A549 (cell line): ENCODE data around the gene CD300H. TPM values are rescaled to one million over a fixed set of nuclear protein-coding genes. Genes with fewer than 3 reads are reported as not detected.

Source experiments
- ATAC-seq, 2 experiments: fragments of 200-7000 bp in 1 of 2; fragments of >200 bp in 1 of 2; cut with Nextera tagmentation in 1 of 2; cut with Tn5 transposase in 1 of 2; 3 replicates each; pipeline versions ENCODE4 v1.8.0 to v1.9.1; 2018 to 2020; ENCODE audit warnings: mild to moderate bottlenecking in 1 of 2, moderate library complexity in 1 of 2
- CTCF ChIA-PET: fragments of 300-600 bp; sonication (Branson Sonifier 250); formaldehyde crosslinking; extraction: SDS; loops from one replicate; lab custom pipeline; 2021; ENCODE audit warnings: antibody characterized with exemption, inconsistent platforms; lab: Yijun Ruan, JAX
- POLR2A ChIA-PET: fragments of 350-600 bp; formaldehyde crosslinking; extraction: SDS; loops from one replicate; lab custom pipeline; 2021; ENCODE audit warnings: antibody characterized with exemption, inconsistent platforms; lab: Yijun Ruan, JAX
- DNase-seq, 2 experiments: peaks; one replicate each; pipeline versions ENCODE4 v3.0.0 to v3.0.0-alpha.2; 2011 to 2016; ENCODE audit warnings: low read depth in 1 of 2, low spot score in 1 of 2
- FAIRE-seq: peaks from 2 replicates; lab custom pipeline; 2011; peaks lifted over from hg19 to GRCh38; lab: Jason Lieb, UNC
- H3K27ac ChIP-seq, 2 experiments: fragments of >200 bp; sonication (Bioruptor Twin); formaldehyde crosslinking; 3 replicates each; pipeline ENCODE4 v1.5.1; 2016 to 2017
- H3K4me1 ChIP-seq: fragments of >200 bp; sonication (Bioruptor Twin); formaldehyde crosslinking; 3 replicates; pipeline ENCODE4 v1.6.1; 2016
- H3K4me2 ChIP-seq: fragments of >200 bp; sonication (Bioruptor Twin); formaldehyde crosslinking; 3 replicates; pipeline ENCODE4 v1.6.1; 2016
- H3K4me3 ChIP-seq: fragments of >200 bp; sonication (Bioruptor Twin); formaldehyde crosslinking; 3 replicates; pipeline ENCODE4 v1.5.1; 2016
- H3K9me3 ChIP-seq: fragments of >200 bp; sonication (Bioruptor Twin); formaldehyde crosslinking; 3 replicates; pipeline ENCODE4 v1.6.1; 2016
- BHLHE40 ChIP-seq: IDR thresholded peaks from 2 replicates; pipeline ENCODE4 v1.6.1; 2012; ENCODE audit warnings: low read depth, low read length, inconsistent platforms
- CBX8 ChIP-seq: fragments of 200-600 bp; sonication (generic); IDR thresholded peaks from 2 replicates; pipeline ENCODE4 v1.6.1; 2016
- CEBPB ChIP-seq, 2 experiments: fragments of >200 bp in 1 of 2; sonication (Bioruptor Twin) in 1 of 2; formaldehyde crosslinking in 1 of 2; IDR thresholded peaks; 2 replicates each; pipeline ENCODE4 v1.6.1; 2012 to 2016
- CHD2 ChIP-seq: fragments of 150-350 bp; IDR thresholded peaks from 2 replicates; pipeline ENCODE4 v1.6.1; 2014; ENCODE audit warnings: low read length; ENCODE audit not compliant: partially characterized antibody
- EHMT2 ChIP-seq: fragments of 200-600 bp; sonication (generic); IDR thresholded peaks from 2 replicates; pipeline ENCODE4 v1.6.1; 2016; ENCODE audit warnings: antibody characterized with exemption, low read depth, mild to moderate bottlenecking, moderate library complexity
- ESRRA ChIP-seq: fragments of 150-350 bp; IDR thresholded peaks from 2 replicates; pipeline ENCODE4 v1.6.1; 2014; ENCODE audit warnings: mild to moderate bottlenecking, low read length, borderline replicate concordance
- FOSB ChIP-seq: fragments of 250-450 bp; sonication (Bioruptor Pico); IDR thresholded peaks from 2 replicates; pipeline ENCODE4 v1.5.0; 2020; ENCODE audit warnings: mild to moderate bottlenecking, moderate library complexity
- GATA3 ChIP-seq: IDR thresholded peaks from 2 replicates; pipeline ENCODE4 v1.6.1; 2012; ENCODE audit warnings: borderline replicate concordance
- HEYL ChIP-seq: fragments of 250-450 bp; sonication (Bioruptor Pico); IDR thresholded peaks from 2 replicates; pipeline ENCODE4 v1.8.0; 2021; ENCODE audit warnings: mild to moderate bottlenecking, moderate library complexity
- HOXA7 ChIP-seq: fragments of 250-450 bp; sonication (Bioruptor Pico); IDR thresholded peaks from 2 replicates; pipeline ENCODE4 v1.5.0; 2020; ENCODE audit warnings: mild to moderate bottlenecking, moderate library complexity
- JUN ChIP-seq, 2 experiments: fragments of >200 bp; sonication (Bioruptor Twin); formaldehyde crosslinking; IDR thresholded peaks; 2 replicates in 1 of 2; 3 replicates in 1 of 2; pipeline ENCODE4 v1.6.1; 2016 to 2017
- MYC ChIP-seq: IDR thresholded peaks from 2 replicates; pipeline ENCODE4 v1.6.1; 2012; ENCODE audit warnings: mild to moderate bottlenecking, inconsistent platforms, low read length, improper control_type of control experiment, borderline replicate concordance
- NFE2L2 ChIP-seq: fragments of 150-350 bp; conservative IDR thresholded peaks from 2 replicates; pipeline ENCODE4 v1.6.1; 2014; ENCODE audit warnings: low read length
- POLR2A ChIP-seq: IDR thresholded peaks from 2 replicates; pipeline ENCODE4 v1.6.1; 2012; ENCODE audit warnings: mild to moderate bottlenecking, low read length
- RARB ChIP-seq: fragments of 250-450 bp; sonication (Bioruptor Pico); IDR thresholded peaks from 2 replicates; pipeline ENCODE4 v1.8.0; 2021; ENCODE audit warnings: mild to moderate bottlenecking, moderate library complexity
- SMC3 ChIP-seq: fragments of >200 bp; sonication (Bioruptor Twin); formaldehyde crosslinking; IDR thresholded peaks from 3 replicates; pipeline ENCODE4 v1.6.1; 2018; ENCODE audit warnings: inconsistent platforms
- SREBF2 ChIP-seq: fragments of 450-650 bp; IDR thresholded peaks from 2 replicates; pipeline ENCODE4 v1.6.1; 2014; ENCODE audit warnings: mild to moderate bottlenecking, moderate library complexity
- ZNF302 ChIP-seq: fragments of 250-450 bp; sonication (Bioruptor Pico); IDR thresholded peaks from 2 replicates; pipeline ENCODE4 v1.9.0; 2021; ENCODE audit warnings: inconsistent platforms, mild to moderate bottlenecking, moderate library complexity
- WGBS: methylation state at CpG from one replicate; pipeline ENCODE4 v1.1.6; 2017; ENCODE audit errors: missing lambda C conversion rate; 5-methylcytosine and 5-hydroxymethylcytosine counted together
- polyA plus RNA-seq, 4 experiments: library from polyadenylated mRNA; depleted of rRNA in 3 of 4; stranded (reverse); fragments of >200 nt; fragmentation: RNase III in 1 of 4; extraction: RNeasy Plus Mini Kit Qiagen cat#74134 plus additional on column Dnase treatment in 1 of 4; gene quantifications; 2 replicates in 3 of 4; 3 replicates in 1 of 4; pipeline ENCODE4 v1.2.3, GENCODE V29; 2011 to 2017
- TF ChIP-seq, protein P1 (sequence below): fragments of 200-600 bp; sonication (generic); IDR thresholded peaks from 2 replicates; pipeline ENCODE4 v1.6.1; 2016; ENCODE audit warnings: antibody characterized with exemption, mild to moderate bottlenecking, moderate library complexity
- TF ChIP-seq, protein P2 (sequence below): fragments of 250-450 bp; sonication (Bioruptor Pico); IDR thresholded peaks from 2 replicates; pipeline ENCODE4 v1.5.0; 2020; ENCODE audit warnings: low read depth, mild to moderate bottlenecking, moderate library complexity
- TF ChIP-seq, protein P3 (sequence below): fragments of 150-350 bp; IDR thresholded peaks from 2 replicates; pipeline ENCODE4 v1.6.1; 2014; ENCODE audit warnings: low read depth, mild to moderate bottlenecking, low read length
- TF ChIP-seq, protein P4 (sequence below): IDR thresholded peaks from 2 replicates; pipeline ENCODE4 v1.6.1; 2012; ENCODE audit warnings: low read depth, borderline replicate concordance
- TF ChIP-seq, protein P5 (sequence below): fragments of >200 bp; sonication (Bioruptor Twin); formaldehyde crosslinking; IDR thresholded peaks from 2 replicates; pipeline ENCODE4 v1.6.1; 2016
- TF ChIP-seq, protein P6 (sequence below): fragments of >200 bp; sonication (Bioruptor Twin); formaldehyde crosslinking; IDR thresholded peaks from 3 replicates; pipeline ENCODE4 v1.5.1; 2016
- TF ChIP-seq, protein P7 (sequence below): fragments of >200 bp; sonication (Bioruptor Twin); formaldehyde crosslinking; IDR thresholded peaks from 3 replicates; pipeline ENCODE4 v1.6.1; 2016
- TF ChIP-seq, protein P8 (sequence below): fragments of 250-450 bp; sonication (Bioruptor Pico); IDR thresholded peaks from 2 replicates; pipeline ENCODE4 v1.5.0; 2021; ENCODE audit warnings: mild to moderate bottlenecking, moderate library complexity, borderline replicate concordance

The CD300H gene
- polyA plus RNA-seq, 2 of the 4 experiments (the other 2 are of a cell fraction), result 0.50 TPM; not detected in 1

DNA sequence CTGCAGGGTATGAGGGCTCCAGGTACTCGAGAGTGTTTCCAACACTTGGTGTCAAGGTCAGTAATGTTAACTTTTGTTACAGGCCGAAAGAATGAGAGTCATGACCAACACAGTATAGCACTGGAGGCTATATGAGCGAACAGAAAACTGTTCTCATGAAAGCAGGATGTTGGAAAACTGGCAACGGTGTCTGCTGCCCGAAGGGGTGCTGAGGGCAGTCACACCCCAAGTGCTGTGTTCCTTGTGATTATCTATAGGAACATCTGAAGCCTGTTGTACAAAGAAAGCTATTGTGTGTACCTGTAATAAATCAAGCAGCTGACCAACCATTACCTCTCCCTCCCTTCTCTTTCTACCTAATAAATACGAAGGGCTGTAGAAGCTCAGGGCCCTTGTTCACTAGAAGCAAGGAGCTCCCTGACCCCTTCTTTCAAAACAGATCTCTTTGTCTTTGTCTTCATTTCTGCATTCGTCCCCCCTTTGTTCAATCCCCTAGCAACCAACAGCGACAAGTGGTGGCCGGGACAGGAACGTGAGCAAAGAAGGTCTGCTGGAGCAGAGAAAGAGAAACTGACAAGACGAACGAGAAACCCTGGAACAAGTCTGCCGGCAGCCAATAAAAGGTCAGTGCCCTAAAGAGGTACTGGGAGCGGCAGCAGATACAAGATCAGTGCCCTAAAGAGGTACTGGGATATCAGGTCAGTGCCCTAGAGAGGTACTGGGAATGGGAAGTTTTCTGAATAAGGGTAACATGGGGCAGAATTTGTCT lies 17.2 kb upstream of the CD300H start:
- no peak for ATAC-seq
- POLR2A ChIA-PET, result interaction anchor here (1.2 kb wide), 1 partner anchor 15 kb away, joined by 3 read pairs; no protein-coding TSS in a partner anchor
- FAIRE-seq, result no peak

DNA sequence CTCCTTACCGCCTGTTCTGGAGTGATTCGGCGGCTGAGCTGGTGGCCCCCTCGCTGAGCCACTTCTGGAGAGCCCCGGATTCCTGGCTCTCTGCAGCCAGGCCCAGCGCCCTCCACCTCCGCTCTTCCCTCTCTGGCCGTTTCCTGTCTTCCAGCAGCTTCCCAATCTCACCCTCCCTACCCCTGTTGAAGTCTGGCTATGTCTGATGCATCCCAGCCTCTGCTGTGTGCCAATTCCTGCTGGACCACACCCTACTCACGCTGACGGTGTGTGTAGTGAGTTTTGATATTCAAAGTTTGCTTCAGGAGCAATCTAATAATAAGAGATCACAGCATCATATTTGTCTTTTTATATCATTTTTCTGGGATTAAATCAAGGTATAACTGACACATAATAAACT lies 15.3 kb upstream of the CD300H start:
- no peaks in the 10 kb centered on the region for H3K9me3 ChIP-seq
- ChIA-PET CTCF (interaction anchor here (1.1 to 8.7 kb wide), 3 partner anchors 9 to 20 kb away, joined by 4 to 53 read pairs (median 6); partner anchors contain the start of genes CD300H and CD300LD), POLR2A (no interaction called here)
- H3K4me2 ChIP-seq, result no peak overlapping the region
- ATAC-seq (peak; percentile 25 to 29; a peak in 1 of 6 replicates), FAIRE-seq (no peak), DNase-seq (no peak)
- H3K4me1 ChIP-seq, result no peaks in the 10 kb centered on the region
- H3K27ac ChIP-seq, result no peak overlapping the region
- WGBS, result 62% methylated on average over 10 of the region's 10 CpGs
- no peak overlapping the region for H3K4me3 ChIP-seq
- no peak for TF ChIP-seq EHMT2
- TF ChIP-seq HEYL (CRISPR knock-in tag), result no peak
- TF ChIP-seq SMC3, result no peak
- no peak for TF ChIP-seq SREBF2
- no peak for TF ChIP-seq GATA3
- no peak for TF ChIP-seq BHLHE40
- TF ChIP-seq ZNF302 (CRISPR knock-in tag), result no peak
- TF ChIP-seq, protein P1, sequence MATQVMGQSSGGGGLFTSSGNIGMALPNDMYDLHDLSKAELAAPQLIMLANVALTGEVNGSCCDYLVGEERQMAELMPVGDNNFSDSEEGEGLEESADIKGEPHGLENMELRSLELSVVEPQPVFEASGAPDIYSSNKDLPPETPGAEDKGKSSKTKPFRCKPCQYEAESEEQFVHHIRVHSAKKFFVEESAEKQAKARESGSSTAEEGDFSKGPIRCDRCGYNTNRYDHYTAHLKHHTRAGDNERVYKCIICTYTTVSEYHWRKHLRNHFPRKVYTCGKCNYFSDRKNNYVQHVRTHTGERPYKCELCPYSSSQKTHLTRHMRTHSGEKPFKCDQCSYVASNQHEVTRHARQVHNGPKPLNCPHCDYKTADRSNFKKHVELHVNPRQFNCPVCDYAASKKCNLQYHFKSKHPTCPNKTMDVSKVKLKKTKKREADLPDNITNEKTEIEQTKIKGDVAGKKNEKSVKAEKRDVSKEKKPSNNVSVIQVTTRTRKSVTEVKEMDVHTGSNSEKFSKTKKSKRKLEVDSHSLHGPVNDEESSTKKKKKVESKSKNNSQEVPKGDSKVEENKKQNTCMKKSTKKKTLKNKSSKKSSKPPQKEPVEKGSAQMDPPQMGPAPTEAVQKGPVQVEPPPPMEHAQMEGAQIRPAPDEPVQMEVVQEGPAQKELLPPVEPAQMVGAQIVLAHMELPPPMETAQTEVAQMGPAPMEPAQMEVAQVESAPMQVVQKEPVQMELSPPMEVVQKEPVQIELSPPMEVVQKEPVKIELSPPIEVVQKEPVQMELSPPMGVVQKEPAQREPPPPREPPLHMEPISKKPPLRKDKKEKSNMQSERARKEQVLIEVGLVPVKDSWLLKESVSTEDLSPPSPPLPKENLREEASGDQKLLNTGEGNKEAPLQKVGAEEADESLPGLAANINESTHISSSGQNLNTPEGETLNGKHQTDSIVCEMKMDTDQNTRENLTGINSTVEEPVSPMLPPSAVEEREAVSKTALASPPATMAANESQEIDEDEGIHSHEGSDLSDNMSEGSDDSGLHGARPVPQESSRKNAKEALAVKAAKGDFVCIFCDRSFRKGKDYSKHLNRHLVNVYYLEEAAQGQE, result no peak
- TF ChIP-seq, protein P2, sequence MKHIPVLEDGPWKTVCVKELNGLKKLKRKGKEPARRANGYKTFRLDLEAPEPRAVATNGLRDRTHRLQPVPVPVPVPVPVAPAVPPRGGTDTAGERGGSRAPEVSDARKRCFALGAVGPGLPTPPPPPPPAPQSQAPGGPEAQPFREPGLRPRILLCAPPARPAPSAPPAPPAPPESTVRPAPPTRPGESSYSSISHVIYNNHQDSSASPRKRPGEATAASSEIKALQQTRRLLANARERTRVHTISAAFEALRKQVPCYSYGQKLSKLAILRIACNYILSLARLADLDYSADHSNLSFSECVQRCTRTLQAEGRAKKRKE, result no peak

More for the DNA sequence above, 17.2 kb upstream of the CD300H start:
- Histone ChIP-seq H3K4me2 (no peak overlapping the region), H3K4me1 (no peaks in the 10 kb centered on the region), H3K4me3 (no peak overlapping the region), H3K27ac (no peak overlapping the region)
- CTCF ChIA-PET, result interaction anchor here (0.7 to 1.7 kb wide), 4 partner anchors 18 to 205 kb away, joined by 3 to 6 read pairs (median 4); partner anchors contain the start of gene CD300H
- DNase-seq, result no peak
- TF ChIP-seq, protein P3, sequence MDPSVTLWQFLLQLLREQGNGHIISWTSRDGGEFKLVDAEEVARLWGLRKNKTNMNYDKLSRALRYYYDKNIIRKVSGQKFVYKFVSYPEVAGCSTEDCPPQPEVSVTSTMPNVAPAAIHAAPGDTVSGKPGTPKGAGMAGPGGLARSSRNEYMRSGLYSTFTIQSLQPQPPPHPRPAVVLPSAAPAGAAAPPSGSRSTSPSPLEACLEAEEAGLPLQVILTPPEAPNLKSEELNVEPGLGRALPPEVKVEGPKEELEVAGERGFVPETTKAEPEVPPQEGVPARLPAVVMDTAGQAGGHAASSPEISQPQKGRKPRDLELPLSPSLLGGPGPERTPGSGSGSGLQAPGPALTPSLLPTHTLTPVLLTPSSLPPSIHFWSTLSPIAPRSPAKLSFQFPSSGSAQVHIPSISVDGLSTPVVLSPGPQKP, result no peak
- TF ChIP-seq, protein P4, sequence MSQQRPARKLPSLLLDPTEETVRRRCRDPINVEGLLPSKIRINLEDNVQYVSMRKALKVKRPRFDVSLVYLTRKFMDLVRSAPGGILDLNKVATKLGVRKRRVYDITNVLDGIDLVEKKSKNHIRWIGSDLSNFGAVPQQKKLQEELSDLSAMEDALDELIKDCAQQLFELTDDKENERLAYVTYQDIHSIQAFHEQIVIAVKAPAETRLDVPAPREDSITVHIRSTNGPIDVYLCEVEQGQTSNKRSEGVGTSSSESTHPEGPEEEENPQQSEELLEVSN, result no peak
- TF ChIP-seq RARB (CRISPR knock-in tag) (no peak), MYC (no peak), FOSB (CRISPR knock-in tag) (no peak), CEBPB (IDR thresholded peaks at IDR 0.05) (no peak), HOXA7 (CRISPR knock-in tag) (no peak), CHD2 (no peak), ESRRA (no peak), CBX8 (no peak), BHLHE40 (no peak), NFE2L2 (no peak), POLR2A (no peak), JUN (IDR thresholded peaks at IDR 0.05) (no peak)
- TF ChIP-seq, protein P5, sequence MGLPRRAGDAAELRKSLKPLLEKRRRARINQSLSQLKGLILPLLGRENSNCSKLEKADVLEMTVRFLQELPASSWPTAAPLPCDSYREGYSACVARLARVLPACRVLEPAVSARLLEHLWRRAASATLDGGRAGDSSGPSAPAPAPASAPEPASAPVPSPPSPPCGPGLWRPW, result no peak
- TF ChIP-seq, protein P6, sequence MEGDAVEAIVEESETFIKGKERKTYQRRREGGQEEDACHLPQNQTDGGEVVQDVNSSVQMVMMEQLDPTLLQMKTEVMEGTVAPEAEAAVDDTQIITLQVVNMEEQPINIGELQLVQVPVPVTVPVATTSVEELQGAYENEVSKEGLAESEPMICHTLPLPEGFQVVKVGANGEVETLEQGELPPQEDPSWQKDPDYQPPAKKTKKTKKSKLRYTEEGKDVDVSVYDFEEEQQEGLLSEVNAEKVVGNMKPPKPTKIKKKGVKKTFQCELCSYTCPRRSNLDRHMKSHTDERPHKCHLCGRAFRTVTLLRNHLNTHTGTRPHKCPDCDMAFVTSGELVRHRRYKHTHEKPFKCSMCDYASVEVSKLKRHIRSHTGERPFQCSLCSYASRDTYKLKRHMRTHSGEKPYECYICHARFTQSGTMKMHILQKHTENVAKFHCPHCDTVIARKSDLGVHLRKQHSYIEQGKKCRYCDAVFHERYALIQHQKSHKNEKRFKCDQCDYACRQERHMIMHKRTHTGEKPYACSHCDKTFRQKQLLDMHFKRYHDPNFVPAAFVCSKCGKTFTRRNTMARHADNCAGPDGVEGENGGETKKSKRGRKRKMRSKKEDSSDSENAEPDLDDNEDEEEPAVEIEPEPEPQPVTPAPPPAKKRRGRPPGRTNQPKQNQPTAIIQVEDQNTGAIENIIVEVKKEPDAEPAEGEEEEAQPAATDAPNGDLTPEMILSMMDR, result no peak
- TF ChIP-seq, protein P7, sequence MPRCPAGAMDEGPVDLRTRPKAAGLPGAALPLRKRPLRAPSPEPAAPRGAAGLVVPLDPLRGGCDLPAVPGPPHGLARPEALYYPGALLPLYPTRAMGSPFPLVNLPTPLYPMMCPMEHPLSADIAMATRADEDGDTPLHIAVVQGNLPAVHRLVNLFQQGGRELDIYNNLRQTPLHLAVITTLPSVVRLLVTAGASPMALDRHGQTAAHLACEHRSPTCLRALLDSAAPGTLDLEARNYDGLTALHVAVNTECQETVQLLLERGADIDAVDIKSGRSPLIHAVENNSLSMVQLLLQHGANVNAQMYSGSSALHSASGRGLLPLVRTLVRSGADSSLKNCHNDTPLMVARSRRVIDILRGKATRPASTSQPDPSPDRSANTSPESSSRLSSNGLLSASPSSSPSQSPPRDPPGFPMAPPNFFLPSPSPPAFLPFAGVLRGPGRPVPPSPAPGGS, result no peak
- TF ChIP-seq, protein P8, sequence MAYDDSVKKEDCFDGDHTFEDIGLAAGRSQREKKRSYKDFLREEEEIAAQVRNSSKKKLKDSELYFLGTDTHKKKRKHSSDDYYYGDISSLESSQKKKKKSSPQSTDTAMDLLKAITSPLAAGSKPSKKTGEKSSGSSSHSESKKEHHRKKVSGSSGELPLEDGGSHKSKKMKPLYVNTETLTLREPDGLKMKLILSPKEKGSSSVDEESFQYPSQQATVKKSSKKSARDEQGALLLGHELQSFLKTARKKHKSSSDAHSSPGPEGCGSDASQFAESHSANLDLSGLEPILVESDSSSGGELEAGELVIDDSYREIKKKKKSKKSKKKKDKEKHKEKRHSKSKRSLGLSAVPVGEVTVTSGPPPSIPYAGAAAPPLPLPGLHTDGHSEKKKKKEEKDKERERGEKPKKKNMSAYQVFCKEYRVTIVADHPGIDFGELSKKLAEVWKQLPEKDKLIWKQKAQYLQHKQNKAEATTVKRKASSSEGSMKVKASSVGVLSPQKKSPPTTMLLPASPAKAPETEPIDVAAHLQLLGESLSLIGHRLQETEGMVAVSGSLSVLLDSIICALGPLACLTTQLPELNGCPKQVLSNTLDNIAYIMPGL (CRISPR knock-in tag), result no peak
- TF ChIP-seq, all 56 proteins: peak for 0
- H3K9me3 ChIP-seq, result no peaks in the 10 kb centered on the region
- WGBS, result 53% methylated on average over 14 of the region's 14 CpGs
